Activated B cell treated with CpG ODN at 0.5 μM for 24 hours (primary cell): ENCODE measurements around the gene RAD21L1. TPM values are rescaled to one million over a fixed set of nuclear protein-coding genes. Genes with fewer than 3 reads are reported as not detected.
"Not testable (repeated sequence)": the region's sequence is repeated elsewhere in the genome, so short reads cannot be mapped to it uniquely, and the experiment has no call there.

ENCODE experiments used
- ATAC-seq: fragments of 200-7000 bp; cut with Tn5 transposase; one replicate; pipeline ENCODE4 v1.10.0; 2021; ENCODE audit warnings: low read depth, mild to moderate bottlenecking, moderate library complexity
- CTCF ChIA-PET: fragments of 350-600 bp; sonication (Branson Sonifier 250); formaldehyde crosslinking; loops from one replicate; lab custom pipeline; 2021; ENCODE audit warnings: antibody characterized with exemption; lab: Charles Lee
- POLR2A ChIA-PET: fragments of 350-600 bp; sonication (Branson Sonifier 250); formaldehyde crosslinking; loops from one replicate; lab custom pipeline; 2021; ENCODE audit warnings: antibody characterized with exemption; lab: Charles Lee
- DNase-seq: peaks from one replicate; pipeline ENCODE4 v3.0.0; 2022
- H3K27ac Mint-ChIP-seq: one replicate; pipeline ENCODE4 v1.8.0; 2020; ENCODE audit warnings: mixed read lengths
- H3K27me3 Mint-ChIP-seq: one replicate; pipeline ENCODE4 v1.8.0; 2021; ENCODE audit warnings: mixed read lengths
- H3K36me3 Mint-ChIP-seq: one replicate; pipeline ENCODE4 v1.8.0; 2021; ENCODE audit warnings: low read depth, mixed read lengths
- H3K4me1 Mint-ChIP-seq: one replicate; pipeline ENCODE4 v1.8.0; 2021; ENCODE audit warnings: mixed read lengths
- H3K4me3 Mint-ChIP-seq: one replicate; pipeline ENCODE4 v1.8.0; 2020; ENCODE audit warnings: mild to moderate bottlenecking, mixed read lengths
- H3K9me3 Mint-ChIP-seq: one replicate; pipeline ENCODE4 v1.8.0; 2020; ENCODE audit warnings: mixed read lengths
- CTCF ChIP-seq: fragments of 200-600 bp; IDR thresholded peaks from one replicate; pipeline ENCODE4 v1.8.0; 2022; ENCODE audit warnings: antibody characterized with exemption, mild to moderate bottlenecking
- intact Hi-C: fragments of 100-400 bp; cut with micrococcal nuclease; formaldehyde crosslinking; loops from one replicate; pipeline ENCODE4 v1.15.1; 2024
- total RNA-seq: library from RNA; stranded (reverse); gene quantifications from 2 replicates; pipeline ENCODE4 v1.2.3, GENCODE V29; 2022

The RAD21L1 gene
- total RNA-seq, 1 donor from 2014 or later: not detected

- Mint-ChIP-seq H3K27ac (no peak overlapping the region), H3K27me3 (peaks cover 50% of the 10 kb centered on the region)
- intact Hi-C loops: no loop called here
Measured at GRCh38 chr20:1214838-1215261, 11.0 kb upstream of the RAD21L1 start.

GRCh38 chr20:1215386-1216170 lies 10.3 kb upstream of the RAD21L1 start:
- TF ChIP-seq CTCF: no peak
- DNase-seq (no peak), ATAC-seq (no peak)
- Mint-ChIP-seq H3K9me3 (no peaks in the 10 kb centered on the region), H3K36me3 (no peaks in the 10 kb centered on the region), H3K27me3 (peaks cover 50% of the 10 kb centered on the region), H3K4me3 (no peak overlapping the region), H3K27ac (no peak overlapping the region), H3K4me1 (peaks cover 7% of the 10 kb centered on the region)
- ChIA-PET CTCF (no interaction called here), POLR2A (no interaction called here)
- intact Hi-C loops: no loop called here

More at GRCh38 chr20:1214838-1215261, 11.0 kb upstream of the RAD21L1 start:
- ATAC-seq (no peak), DNase-seq (no peak)
- Mint-ChIP-seq H3K4me1 (peaks cover 7% of the 10 kb centered on the region), H3K9me3 (no peaks in the 10 kb centered on the region), H3K36me3 (no peaks in the 10 kb centered on the region), H3K4me3 (no peak overlapping the region)
- TF ChIP-seq CTCF: no peak
- CTCF ChIA-PET: no interaction called here
- POLR2A ChIA-PET: no interaction called here

- ATAC-seq, H3K4me3 Mint-ChIP-seq, DNase-seq, H3K27ac Mint-ChIP-seq, intact Hi-C loops, H3K9me3 Mint-ChIP-seq, H3K36me3 Mint-ChIP-seq, H3K4me1 Mint-ChIP-seq, POLR2A ChIA-PET: not testable (repeated sequence)
- peaks cover 44% of the 10 kb centered on the region for H3K27me3 Mint-ChIP-seq
- CTCF ChIA-PET: interaction anchor here (0.6 kb wide), 1 partner anchor 219 kb away, joined by 3 read pairs; no protein-coding TSS in a partner anchor
Measured at GRCh38 chr20:1216527-1217427, 9.1 kb upstream of the RAD21L1 start.

GRCh38 chr20:1222750-1223149 lies 3.1 kb upstream of the RAD21L1 start:
- ATAC-seq, H3K27ac Mint-ChIP-seq, DNase-seq, POLR2A ChIA-PET, H3K4me3 Mint-ChIP-seq, CTCF ChIA-PET, H3K9me3 Mint-ChIP-seq, H3K36me3 Mint-ChIP-seq: not testable (repeated sequence)
- H3K4me1 Mint-ChIP-seq: peaks cover 13% of the 10 kb centered on the region
- intact Hi-C loops: loop anchor here (10.0 kb wide), 1 partner anchor 242 kb away; the partner anchor contains the start of gene NSFL1C
- peaks cover 15% of the 10 kb centered on the region for H3K27me3 Mint-ChIP-seq

GRCh38 chr20:1224205-1224890 lies 1.5 kb upstream of the RAD21L1 start:
- Mint-ChIP-seq H3K4me1 (peaks cover 13% of the 10 kb centered on the region), H3K9me3 (peaks cover 3% of the 10 kb centered on the region), H3K36me3 (no peaks in the 10 kb centered on the region), H3K27me3 (peaks cover 15% of the 10 kb centered on the region), H3K4me3 (peak overlapping the region; percentile 36), H3K27ac (no peak overlapping the region)
- ATAC-seq (no peak), DNase-seq (no peak)
- no peak for TF ChIP-seq CTCF
- ChIA-PET POLR2A (no interaction called here), CTCF (interaction anchor here (1.0 kb wide), 1 partner anchor 11 kb away, joined by 3 read pairs; no protein-coding TSS in a partner anchor)
- intact Hi-C loops: loop anchor here (10.0 kb wide), 1 partner anchor 240 kb away; the partner anchor contains the start of gene NSFL1C
